ENCODE data around the gene DOCK2.

DNA sequence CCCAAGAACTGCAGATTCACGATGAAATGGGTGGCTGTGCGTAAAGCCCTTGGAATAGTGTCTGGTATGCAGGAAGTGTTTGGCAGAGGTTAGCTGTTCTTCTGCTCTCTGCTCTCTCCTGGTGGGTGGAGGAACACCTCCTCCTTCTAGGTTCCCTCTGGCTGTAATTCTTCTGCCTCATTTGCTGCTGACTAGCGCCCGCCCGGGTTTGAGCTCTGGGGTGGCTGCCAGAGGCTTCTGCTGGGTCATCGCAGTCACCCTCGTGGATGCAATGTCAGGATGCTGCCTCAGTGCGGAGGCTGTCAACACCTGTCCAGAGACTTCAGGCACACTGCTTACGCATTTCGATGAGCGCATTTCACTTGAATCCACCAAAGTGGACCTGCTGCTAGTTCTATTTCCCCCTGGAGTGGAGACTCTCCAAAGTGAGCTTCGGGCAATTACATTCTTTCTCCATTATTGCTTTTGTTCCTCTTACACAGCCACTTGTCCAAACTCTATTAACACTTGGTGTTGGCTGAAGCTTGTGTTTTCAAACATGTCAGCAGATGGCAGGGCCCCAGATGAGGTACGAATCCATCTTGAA lies 11.7 kb downstream of the DOCK2 start:
- TF ChIP-seq, protein P1, sequence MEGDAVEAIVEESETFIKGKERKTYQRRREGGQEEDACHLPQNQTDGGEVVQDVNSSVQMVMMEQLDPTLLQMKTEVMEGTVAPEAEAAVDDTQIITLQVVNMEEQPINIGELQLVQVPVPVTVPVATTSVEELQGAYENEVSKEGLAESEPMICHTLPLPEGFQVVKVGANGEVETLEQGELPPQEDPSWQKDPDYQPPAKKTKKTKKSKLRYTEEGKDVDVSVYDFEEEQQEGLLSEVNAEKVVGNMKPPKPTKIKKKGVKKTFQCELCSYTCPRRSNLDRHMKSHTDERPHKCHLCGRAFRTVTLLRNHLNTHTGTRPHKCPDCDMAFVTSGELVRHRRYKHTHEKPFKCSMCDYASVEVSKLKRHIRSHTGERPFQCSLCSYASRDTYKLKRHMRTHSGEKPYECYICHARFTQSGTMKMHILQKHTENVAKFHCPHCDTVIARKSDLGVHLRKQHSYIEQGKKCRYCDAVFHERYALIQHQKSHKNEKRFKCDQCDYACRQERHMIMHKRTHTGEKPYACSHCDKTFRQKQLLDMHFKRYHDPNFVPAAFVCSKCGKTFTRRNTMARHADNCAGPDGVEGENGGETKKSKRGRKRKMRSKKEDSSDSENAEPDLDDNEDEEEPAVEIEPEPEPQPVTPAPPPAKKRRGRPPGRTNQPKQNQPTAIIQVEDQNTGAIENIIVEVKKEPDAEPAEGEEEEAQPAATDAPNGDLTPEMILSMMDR (IDR thresholded peaks at IDR 0.05; ENCODE audit: low read depth, low read length, poor library complexity, severe bottlenecking) = no peak
- no peak for TF ChIP-seq EZH2phosphoT487 (IDR thresholded peaks at IDR 0.05; ENCODE audit: borderline replicate concordance, low read length)

All from DOHH2 (cell line).